ENCODE measurements around the gene ADARB2. TPM values are rescaled to one million over a fixed set of nuclear protein-coding genes. Genes with fewer than 3 reads are reported as not detected.

Gene ADARB2
- total and polyA plus RNA-seq, 10 of the 15 experiments (the other 5 are each of a cell fraction or from before 2014, with no cell fraction given): 0.02 to 4.1 (median 0.76) TPM

GRCh38 chr10:1644191-1644711 is 93.1 kb downstream of the ADARB2 start:
- Histone ChIP-seq H3K4me2 (ENCODE audit: control insufficient read depth, insufficient read depth) (no peak overlapping the region), H3K4me1 (ENCODE audit: control insufficient read depth, insufficient read depth, low read length) (peaks cover 10% of the 10 kb centered on the region), H3K79me2 (ENCODE audit: control insufficient read depth, insufficient read depth, low read length) (no peaks in the 10 kb centered on the region), H3K27me3 (replicated peaks in 1 of 2; ENCODE audit: control insufficient read depth in 2 of 2, insufficient read depth in 2 of 2, low read length in 1 of 2) (no peaks in the 10 kb centered on the region), H3K9ac (ENCODE audit: control insufficient read depth, insufficient read depth, low read length) (no peak overlapping the region), H2AFZ (ENCODE audit: control insufficient read depth, low read depth, low read length) (no peak overlapping the region), H3K27ac (ENCODE audit: control insufficient read depth, insufficient read depth) (no peak overlapping the region), H3K36me3 (ENCODE audit: control insufficient read depth in 2 of 2, insufficient read depth in 2 of 2, low read length in 1 of 2) (no peaks in the 10 kb centered on the region), H3K9me3 (replicated peaks; ENCODE audit: control insufficient read depth, insufficient read depth, low read length) (no peaks in the 10 kb centered on the region), H4K20me1 (ENCODE audit: control insufficient read depth, insufficient read depth) (no peaks in the 10 kb centered on the region), H3K4me3 (no peak overlapping the region)
- FAIRE-seq: no peak
- BruUV-seq (replicated peaks): no TSS peak
- ChIA-PET POLR2A (interaction anchor here (0.7 to 1.5 kb wide), 4 partner anchors 17 to 161 kb away, joined by 3 to 4 read pairs (median 4); partner anchors contain the start of gene ADARB2), CTCF (interaction anchor here (0.6 to 1.4 kb wide), 3 partner anchors 8 to 224 kb away, joined by 3 to 5 read pairs (median 3); no protein-coding TSS in a partner anchor), SMC1A (ENCODE audit: uncharacterized antibody, unreplicated experiment) (interaction anchor here (0.9 to 2.2 kb wide), 8 partner anchors 11 to 223 kb away, joined by 3 to 7 read pairs (median 4); partner anchors contain the start of gene ADARB2), RAD21 (ENCODE audit: unreplicated experiment) (interaction anchor here (0.9 to 1.8 kb wide), 7 partner anchors 17 to 178 kb away, joined by 3 to 7 read pairs (median 3); partner anchors contain the start of gene ADARB2)
- TF ChIP-seq SRF (IDR thresholded peaks at IDR 0.05; ENCODE audit: low read depth in 2 of 2, low read length in 2 of 2) (no peak), RUNX3 (IDR thresholded peaks at IDR 0.05; ENCODE audit: low read length) (no peak), GABPA (IDR thresholded peaks at IDR 0.05; ENCODE audit: low read depth) (no peak), CREB1 (IDR thresholded peaks at IDR 0.05; ENCODE audit: low read depth) (no peak), REST (IDR thresholded peaks at IDR 0.05; ENCODE audit: low read depth, low read length) (no peak), BMI1 (IDR thresholded peaks at IDR 0.05; ENCODE audit: borderline replicate concordance) (no peak), MAX (IDR thresholded peaks at IDR 0.05; ENCODE audit: low read depth, low read length) (no peak), IRF4 (IDR thresholded peaks at IDR 0.05; ENCODE audit: low read depth, low read length) (no peak), NFXL1 (IDR thresholded peaks at IDR 0.05; ENCODE audit: borderline replicate concordance) (no peak), BRCA1 (IDR thresholded peaks at IDR 0.05; ENCODE audit: low read depth, low read length) (no peak), CBX5 (IDR thresholded peaks at IDR 0.05; ENCODE audit: low read depth) (no peak), PAX8 (IDR thresholded peaks at IDR 0.05) (no peak), CTCF (IDR thresholded peaks at IDR 0.05 in 2 of 3, conservative IDR thresholded peaks at IDR 0.05 in 1 of 3; ENCODE audit: control insufficient read depth in 2 of 3, extremely low read depth in 1 of 3, insufficient read depth in 1 of 3, low read depth in 3 of 3, low read length in 3 of 3) (no peak), GATAD2B (conservative IDR thresholded peaks at IDR 0.05; ENCODE audit: low read depth) (no peak), ZNF217 (IDR thresholded peaks at IDR 0.05) (no peak)
- TF ChIP-seq, protein P1, sequence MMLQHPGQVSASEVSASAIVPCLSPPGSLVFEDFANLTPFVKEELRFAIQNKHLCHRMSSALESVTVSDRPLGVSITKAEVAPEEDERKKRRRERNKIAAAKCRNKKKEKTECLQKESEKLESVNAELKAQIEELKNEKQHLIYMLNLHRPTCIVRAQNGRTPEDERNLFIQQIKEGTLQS (IDR thresholded peaks at IDR 0.05; ENCODE audit: borderline replicate concordance, extremely low read depth, low read depth, low read length): no peak
- no peak for ATAC-seq
- intact Hi-C loops (cut with micrococcal nuclease; ENCODE audit: unreplicated experiment) (no loop called here), in situ Hi-C loops (cut with MboI) (no loop called here)
- WGBS (ENCODE audit: insufficient coverage, insufficient replicate concordance, low lambda C conversion rate, missing lambda C conversion rate): 42% methylated on average over 15 of the region's 15 CpGs
- no peak for DNase-seq (ENCODE audit: low read depth, low spot score)

All from GM12878 (cell line).